Kidney (tissue), 14 donors: Measurements from ENCODE around the gene KIF5A. TPM values are rescaled to one million over a fixed set of nuclear protein-coding genes. Genes with fewer than 3 reads are reported as not detected.

Experiments used
- DNase-seq, 5 donors: peaks; one replicate each; pipeline ENCODE4 v3.0.0-alpha.2; 2013 to 2020
- FAIRE-seq: peaks from 2 replicates; lab custom pipeline; 2012; peaks lifted over from hg19 to GRCh38; lab: Jason Lieb, UNC
- H3K27ac ChIP-seq, 2 donors: one replicate each; pipeline ENCODE4 v1.7.0; 2013; ENCODE audit warnings: low read depth in 2 of 2, low read length in 2 of 2, inconsistent platforms in 1 of 2
- H3K27me3 ChIP-seq: one replicate; pipeline ENCODE4 v1.7.1; 2013; ENCODE audit warnings: low read length, inconsistent platforms; ENCODE audit not compliant: control insufficient read depth, insufficient read depth
- H3K36me3 ChIP-seq, 3 donors: one replicate each; pipeline versions ENCODE4 v1.7.0 to v1.7.1; 2013; ENCODE audit warnings: low read length in 3 of 3, control low read depth in 1 of 3, inconsistent platforms in 1 of 3; ENCODE audit not compliant: insufficient read depth in 3 of 3, control insufficient read depth in 2 of 3
- H3K4me1 ChIP-seq, 3 donors: one replicate each; pipeline versions ENCODE4 v1.7.0 to v1.7.1; 2013; ENCODE audit warnings: low read length in 3 of 3, inconsistent platforms in 1 of 3, low read depth in 1 of 3; ENCODE audit not compliant: control insufficient read depth in 2 of 3, insufficient read depth in 2 of 3
- H3K4me3 ChIP-seq, 3 donors: one replicate each; pipeline versions ENCODE4 v1.7.0 to v1.8.1; 2013; ENCODE audit warnings: low read length in 3 of 3, control low read depth in 1 of 3, inconsistent platforms in 1 of 3
- H3K9ac ChIP-seq, 3 donors: one replicate each; pipeline versions ENCODE4 v1.7.0 to v1.7.1; 2013; ENCODE audit warnings: low read length in 3 of 3, control low read depth in 1 of 3, inconsistent platforms in 1 of 3
- H3K9me3 ChIP-seq, 3 donors: one replicate each; pipeline versions ENCODE4 v1.7.0 to v1.7.1; 2013; ENCODE audit warnings: low read length in 3 of 3, control low read depth in 1 of 3, inconsistent platforms in 1 of 3; ENCODE audit not compliant: control insufficient read depth in 2 of 3, insufficient read depth in 1 of 3
- CTCF ChIP-seq: IDR thresholded peaks from 3 replicates; pipeline ENCODE4 v1.5.1; 2012; ENCODE audit warnings: mild to moderate bottlenecking, moderate library complexity, borderline replicate concordance; ENCODE audit not compliant: insufficient read depth; ENCODE audit errors: extremely low read depth
- intact Hi-C: fragments of 100-400 bp; cut with DNase I; formaldehyde crosslinking; loops from one replicate; pipeline ENCODE4 v1.11.1; 2022
- polyA plus RNA-seq: library from polyadenylated mRNA; stranded (reverse); fragments of 350-450 nt; fragmentation: Illumina TruSeq; extraction: RNeasy Lipid Tissue Mini Kit (QIAGEN cat#74804); gene quantifications from one replicate; pipeline ENCODE4 v1.2.3, GENCODE V29; 2014; ENCODE audit warnings: low read depth, low replicate concordance; ENCODE audit not compliant: insufficient read depth
- total RNA-seq: library from RNA; stranded (reverse); fragmentation: NEBNext Ultra II Directional; extraction: Animal tissue kit (Norgen Biotek cat#: 25700); gene quantifications from one replicate; pipeline ENCODE4 v1.2.1, GENCODE V29; 2021
- donor health status: control.
- donor health status: control.
- donor health status: control.
- donor health status: control.
- donor health status: control.
- donor health status: DM: yes; HTN: yes; CAD: no.
- donor health status: Normal renal cell carcinoma (clear cell type).

Gene KIF5A
- total and polyA plus RNA-seq, 2 donors from 2014 or later = 0.69 to 1.3 TPM

GRCh38 chr12:57606399-57606798, 56.6 kb downstream of the KIF5A start:
- intact Hi-C loops = no loop called here
- Histone ChIP-seq H3K36me3 (peaks cover 0 to 4% (median 2%) of the 10 kb centered on the region in 3 donors), H3K27me3 (no peaks in the 10 kb centered on the region), H3K9ac (no peak overlapping the region), H3K9me3 (no peaks in the 10 kb centered on the region), H3K4me1 (peaks cover 0 to 6% (median 0%) of the 10 kb centered on the region in 3 donors), H3K4me3 (no peak overlapping the region), H3K27ac (no peak overlapping the region)
- TF ChIP-seq CTCF = no peak
- DNase-seq = no peak
- FAIRE-seq = no peak

DNA sequence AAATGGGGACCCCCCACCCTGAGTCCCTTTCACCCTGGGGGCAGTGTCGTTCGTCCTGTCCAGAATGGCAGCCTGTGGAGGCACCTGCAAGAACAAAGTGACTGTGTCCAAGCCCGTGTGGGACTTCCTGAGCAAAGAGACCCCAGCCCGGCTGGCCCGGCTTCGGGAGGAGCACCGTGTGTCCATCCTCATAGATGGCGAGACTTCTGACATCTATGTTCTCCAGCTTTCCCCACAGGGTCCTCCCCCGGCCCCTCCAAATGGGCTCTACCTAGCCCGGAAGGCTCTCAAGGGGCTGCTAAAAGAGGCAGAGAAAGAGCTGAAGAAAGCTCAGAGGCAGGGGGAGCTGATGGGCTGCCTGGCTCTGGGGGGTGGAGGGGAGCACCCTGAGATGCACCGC, 57.0 kb downstream of the KIF5A start:
- no peak overlapping the region for H3K4me3 ChIP-seq
- H3K36me3 ChIP-seq = peaks cover 0 to 3% (median 2%) of the 10 kb centered on the region in 3 donors
- no peak overlapping the region for H3K27ac ChIP-seq
- no peak overlapping the region for H3K9ac ChIP-seq
- H3K9me3 ChIP-seq = no peaks in the 10 kb centered on the region
- no peak for TF ChIP-seq CTCF
- intact Hi-C loops = no loop called here
- H3K4me1 ChIP-seq = peaks cover 0 to 6% (median 0%) of the 10 kb centered on the region in 3 donors
- FAIRE-seq (no peak), DNase-seq (no peak)
- no peaks in the 10 kb centered on the region for H3K27me3 ChIP-seq

- Histone ChIP-seq H3K27me3 (no peaks in the 10 kb centered on the region), H3K4me1 (peaks cover 0 to 6% (median 0%) of the 10 kb centered on the region in 3 donors), H3K36me3 (no peaks in the 10 kb centered on the region), H3K4me3 (no peak overlapping the region), H3K9me3 (no peaks in the 10 kb centered on the region), H3K27ac (no peak overlapping the region), H3K9ac (no peak overlapping the region)
- intact Hi-C loops = no loop called here
- no peak for FAIRE-seq
- TF ChIP-seq CTCF = no peak
- DNase-seq = no peak
Observed at GRCh38 chr12:57607958-57608663, 58.3 kb downstream of the KIF5A start.
